GM18858 (cell line): ENCODE data around the gene MT1X.

ENCODE experiments used
- ATAC-seq: cut with Tn5 transposase; IDR thresholded peaks from one replicate; pipeline ENCODE4 v1.9.1; 2021; ENCODE audit not compliant: unreplicated experiment

Gene MT1X

DNA sequence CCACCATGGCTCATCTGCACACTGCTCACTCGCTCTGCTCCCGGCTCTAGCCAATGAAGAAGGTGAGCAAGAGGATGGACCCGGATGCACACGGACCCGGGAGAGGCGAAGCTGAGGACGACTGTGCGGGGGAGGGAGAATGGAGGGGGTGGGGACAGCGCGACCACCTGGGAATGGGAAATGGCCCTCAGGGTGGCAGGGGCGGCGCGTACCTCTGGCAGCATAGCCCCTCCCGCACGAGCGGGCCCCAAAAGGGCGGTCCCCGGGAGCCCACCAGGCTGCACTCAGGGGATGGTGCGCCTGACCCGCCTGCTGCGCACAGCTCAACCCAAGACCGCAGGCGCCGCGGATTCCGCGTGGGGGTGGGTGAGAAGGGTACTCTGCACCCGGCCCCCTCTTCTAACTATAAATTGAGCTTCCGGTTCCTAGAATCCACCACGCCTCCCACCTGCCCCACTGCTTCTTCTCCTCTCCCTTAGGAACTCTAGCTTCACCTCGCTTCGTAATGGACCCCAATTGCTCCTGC is 6.5 kb upstream of the MT1X start:
- no peak for ATAC-seq

GRCh38 chr16:56677474-56677873 is 4.8 kb upstream of the MT1X start:
- ATAC-seq = no peak

- ATAC-seq = no peak
Measured at GRCh38 chr16:56679078-56679730, 3.1 kb upstream of the MT1X start.

DNA sequence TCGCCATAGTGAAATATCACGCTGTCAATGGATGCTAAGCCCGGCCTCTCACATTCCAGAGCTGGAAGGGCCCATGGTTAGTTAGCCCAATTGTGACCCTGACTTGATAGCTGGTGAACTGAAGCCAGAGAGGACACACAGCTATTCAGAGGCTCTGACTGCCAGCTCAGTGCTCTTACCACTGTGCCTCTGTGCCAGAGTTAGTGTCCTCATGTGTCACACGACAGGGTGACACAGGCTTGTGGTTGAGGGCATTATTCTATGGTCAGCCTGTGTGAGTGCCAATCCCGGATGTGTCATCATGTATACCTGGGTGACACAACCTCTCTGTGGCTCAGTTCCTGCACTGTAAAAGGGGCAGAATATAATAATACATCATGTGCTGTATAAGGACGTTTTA is 2.5 kb upstream of the MT1X start:
- no peak for ATAC-seq

GRCh38 chr16:56682703-56683397 is 580 bp downstream of the MT1X start:
- ATAC-seq = no peak

DNA sequence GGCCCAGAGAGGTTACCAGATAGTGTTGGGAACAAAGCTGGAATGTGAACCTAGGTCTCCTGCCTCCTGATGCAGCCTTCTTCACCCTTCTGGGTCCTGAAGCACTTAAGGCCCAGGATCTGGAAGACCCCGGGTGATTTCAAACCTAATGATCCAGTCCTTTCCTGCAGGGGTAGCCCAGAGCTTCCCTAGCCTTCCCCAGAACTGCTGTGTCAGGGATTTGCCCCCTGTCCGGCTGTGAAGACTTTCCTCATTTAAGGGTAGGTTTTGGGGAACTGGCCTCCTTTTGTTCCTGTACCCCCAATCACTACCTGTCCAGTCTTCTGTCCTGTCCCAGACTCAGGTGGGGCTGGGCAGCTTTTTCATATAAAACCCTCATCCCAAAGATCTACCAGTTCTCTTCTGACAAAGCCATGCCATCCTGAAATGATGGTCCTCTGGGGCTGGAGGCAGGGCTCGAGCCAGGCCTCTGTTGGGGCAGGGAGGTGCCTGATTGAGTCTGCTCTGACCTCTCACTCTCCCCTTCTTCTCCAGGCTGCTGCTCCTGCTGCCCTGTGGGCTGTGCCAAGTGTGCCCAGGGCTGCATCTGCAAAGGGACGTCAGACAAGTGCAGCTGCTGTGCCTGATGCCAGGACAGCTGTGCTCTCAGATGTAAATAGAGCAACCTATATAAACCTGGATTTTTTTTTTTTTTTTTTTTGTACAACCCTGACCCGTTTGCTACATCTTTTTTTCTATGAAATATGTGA is 1.3 kb downstream of the MT1X start:
- no peak for ATAC-seq

DNA sequence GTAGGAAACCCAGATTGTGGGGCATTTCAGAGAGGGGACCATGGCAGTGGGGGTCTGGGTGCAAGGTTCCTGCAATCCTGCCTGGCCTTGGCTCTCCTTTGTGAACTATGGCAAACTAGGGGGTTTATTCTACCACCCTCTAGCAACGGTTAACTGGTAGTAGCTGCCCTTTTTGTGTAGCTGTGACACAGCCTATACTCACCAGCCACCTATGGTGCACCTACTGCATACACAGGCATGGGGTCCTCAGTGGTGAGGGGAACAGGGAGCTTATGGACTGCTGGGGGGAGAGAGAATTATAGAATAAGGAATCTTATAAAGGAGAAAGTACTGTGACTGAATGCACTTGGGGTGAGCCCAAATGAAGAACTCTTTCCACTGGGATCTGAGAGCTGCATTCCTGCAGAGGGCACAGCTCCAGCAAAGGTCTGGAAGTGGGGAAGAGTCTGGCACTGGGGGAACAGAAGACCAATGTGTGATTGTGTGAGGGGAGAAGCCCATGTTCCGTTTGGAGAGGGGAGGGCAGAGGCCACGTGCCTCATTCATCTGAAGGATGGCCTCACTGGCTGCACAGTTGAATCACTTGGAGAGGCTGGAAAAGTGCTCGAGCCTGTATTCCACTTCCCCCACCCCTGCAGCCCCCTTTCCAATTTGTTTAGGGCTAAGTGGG is 2.1 kb downstream of the MT1X start:
- no peak for ATAC-seq

DNA sequence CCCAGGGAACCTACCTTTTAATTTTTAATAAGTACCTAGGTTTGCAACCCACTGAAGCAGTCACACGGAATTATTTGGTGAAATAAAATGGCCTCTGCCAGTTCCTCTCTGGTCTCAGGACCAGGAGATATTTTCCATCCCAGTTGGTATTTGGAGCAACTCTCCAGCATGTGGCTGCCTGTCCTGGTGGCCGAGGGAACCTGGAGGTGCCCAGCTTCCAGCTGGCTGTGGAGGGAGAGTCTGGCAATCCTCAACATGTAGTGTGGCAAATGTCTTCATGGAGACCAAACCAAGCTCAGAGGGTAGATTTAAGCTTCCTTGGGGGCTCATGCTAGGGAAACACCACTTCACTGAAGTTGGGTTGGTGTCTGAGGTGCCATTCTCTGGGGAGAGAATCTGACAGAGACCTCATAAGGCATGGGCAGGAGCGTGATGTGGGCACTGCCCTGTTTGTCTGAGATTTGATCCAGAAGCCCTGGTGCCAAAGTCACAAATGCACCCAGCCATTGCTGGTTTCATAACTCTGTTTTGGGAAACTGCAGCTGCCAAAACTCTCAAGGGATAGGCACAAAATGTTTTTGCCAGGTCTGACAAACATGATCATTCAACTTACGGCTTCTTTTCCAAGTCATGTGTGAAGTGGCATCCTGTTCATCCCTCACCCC is 2.8 kb downstream of the MT1X start:
- no peak for ATAC-seq

GRCh38 chr16:56686758-56687157 is 4.5 kb downstream of the MT1X start:
- no peak for ATAC-seq

DNA sequence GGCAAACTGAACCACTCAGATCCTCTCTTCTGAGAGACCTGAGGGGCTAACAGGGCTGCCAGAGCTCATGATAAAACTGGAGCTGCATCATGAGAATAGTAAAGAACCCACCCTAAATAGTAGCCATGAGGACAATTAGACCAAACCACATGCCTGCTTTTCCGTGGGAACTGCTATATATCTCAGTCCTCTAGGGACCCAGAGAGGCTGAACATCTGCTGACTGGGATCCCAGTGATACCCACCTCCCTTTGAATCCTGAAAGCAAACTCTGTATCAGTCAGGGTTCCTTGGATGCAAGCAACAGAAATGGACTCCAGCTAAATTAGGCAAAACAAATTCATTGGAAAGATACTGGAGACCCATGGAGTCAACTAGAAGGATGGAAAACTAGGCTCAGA is 6.5 kb downstream of the MT1X start:
- ATAC-seq = no peak

DNA sequence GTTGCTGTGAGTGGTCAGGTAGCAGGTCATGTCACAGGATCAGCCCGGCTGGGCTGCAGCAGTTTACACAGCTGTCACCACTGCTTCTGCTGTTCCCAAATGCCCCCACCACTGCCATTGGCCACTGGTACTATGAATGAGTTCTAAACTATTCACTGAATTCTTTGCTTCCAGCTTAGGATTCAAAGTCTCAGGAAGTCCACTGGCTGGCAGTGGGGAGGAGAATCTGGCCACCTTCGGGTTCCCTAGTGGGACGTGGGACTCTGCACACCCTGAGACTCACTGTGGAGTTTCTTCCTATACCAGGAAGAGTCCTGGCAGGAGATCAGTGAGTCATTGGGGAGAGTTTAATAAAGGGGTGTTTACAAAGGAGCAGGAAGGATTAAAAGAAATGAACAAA is 6.9 kb downstream of the MT1X start:
- ATAC-seq = no peak

GRCh38 chr16:56690420-56691122 is 8.3 kb downstream of the MT1X start:
- no peak for ATAC-seq

DNA sequence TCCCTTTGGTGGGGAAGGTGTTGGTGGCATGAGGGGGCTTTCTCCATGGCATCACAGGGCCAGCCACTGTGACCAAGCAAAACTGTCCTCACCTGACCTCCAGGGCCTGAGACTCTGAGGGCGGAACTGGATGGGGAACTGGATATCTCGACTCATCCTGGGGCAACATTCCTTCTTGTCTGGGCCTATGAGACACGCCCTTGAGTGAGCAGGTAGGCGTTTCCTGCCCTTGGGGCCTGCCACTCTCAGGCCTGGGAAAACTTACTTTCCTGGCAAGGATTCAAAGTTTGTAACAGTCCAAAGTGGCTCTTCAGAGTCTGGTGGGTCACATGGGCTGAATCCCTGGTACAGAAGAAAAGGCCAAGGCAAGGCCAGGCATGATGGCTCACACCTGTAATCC is 9.6 kb downstream of the MT1X start:
- ATAC-seq = no peak

GRCh38 chr16:56695246-56695645 is 13.0 kb downstream of the MT1X start:
- no peak for ATAC-seq

- ATAC-seq = no peak
Measured at GRCh38 chr16:56697456-56698155, 15.3 kb downstream of the MT1X start.

GRCh38 chr16:56700195-56700594 is 17.9 kb downstream of the MT1X start:
- ATAC-seq = no peak

DNA sequence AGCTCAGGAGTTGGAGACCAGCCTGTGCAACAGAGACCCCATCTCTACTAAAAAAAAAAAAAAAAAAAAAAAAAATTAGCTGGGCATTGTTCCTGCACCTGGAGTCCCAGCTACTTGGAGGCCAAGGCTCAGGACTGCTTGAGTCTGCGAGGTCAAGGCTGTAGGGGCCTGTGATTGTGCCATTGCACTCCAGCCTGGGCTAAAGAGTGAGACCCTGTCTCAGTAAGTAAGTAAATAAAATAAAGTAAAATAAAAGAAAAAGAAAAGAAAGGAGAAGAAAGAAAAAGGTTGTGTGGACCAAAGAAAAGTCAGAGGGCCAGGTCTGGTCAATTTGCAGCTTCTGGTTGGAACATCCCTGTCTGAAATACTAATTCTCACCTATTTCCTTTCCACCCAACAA is 18.4 kb downstream of the MT1X start:
- no peak for ATAC-seq

GRCh38 chr16:56701534-56701933 is 19.3 kb downstream of the MT1X start:
- no peak for ATAC-seq

DNA sequence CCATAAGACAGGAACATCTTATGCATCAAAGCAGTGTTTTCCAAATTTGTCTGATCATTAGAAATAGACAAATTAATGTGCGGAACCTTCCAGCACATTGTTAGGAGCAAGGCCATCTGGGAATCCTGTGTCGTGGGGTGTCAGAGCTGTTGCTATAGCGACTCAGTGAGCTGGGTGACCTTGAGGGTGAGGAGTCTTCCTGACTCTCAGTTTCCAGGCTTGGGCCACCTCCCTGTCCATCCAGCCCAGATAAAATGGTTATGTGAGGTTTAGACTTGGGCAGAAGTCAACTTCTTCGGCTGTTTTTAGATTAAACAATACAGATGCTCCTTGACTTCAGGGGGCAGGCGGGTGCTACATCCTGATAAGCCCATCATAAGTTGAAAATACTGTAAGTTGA is 20.6 kb downstream of the MT1X start:
- no peak for ATAC-seq
